ENCODE data around the gene LAMP5.

LAMP5 gene

GRCh38 chr20:9550871-9551270, 36.5 kb downstream of the LAMP5 start:
- H3K4me3 ChIP-seq (ENCODE audit: low read depth, low read length) = no peak overlapping the region
- no peak for TF ChIP-seq CTCF (conservative IDR thresholded peaks at IDR 0.05; ENCODE audit: low read depth, low read length)
- DNase-seq (ENCODE audit: low read depth) = no peak

- DNase-seq (ENCODE audit: low read depth) = no peak
- no peak for TF ChIP-seq CTCF (conservative IDR thresholded peaks at IDR 0.05; ENCODE audit: low read depth, low read length)
- H3K4me3 ChIP-seq (ENCODE audit: low read depth, low read length) = no peak overlapping the region
These were observed 37.6 kb downstream of the LAMP5 start for GRCh38 chr20:9551808-9552550.

GRCh38 chr20:9555781-9556180, 41.4 kb downstream of the LAMP5 start:
- DNase-seq (ENCODE audit: low read depth) = no peak
- TF ChIP-seq CTCF (conservative IDR thresholded peaks at IDR 0.05; ENCODE audit: low read depth, low read length) = no peak
- no peak overlapping the region for H3K4me3 ChIP-seq (ENCODE audit: low read depth, low read length)

- no peak overlapping the region for H3K4me3 ChIP-seq (ENCODE audit: low read depth, low read length)
- TF ChIP-seq CTCF (conservative IDR thresholded peaks at IDR 0.05; ENCODE audit: low read depth, low read length) = no peak
These were observed 43.0 kb downstream of the LAMP5 start for GRCh38 chr20:9557411-9557810.

GRCh38 chr20:9565910-9566550, 51.6 kb downstream of the LAMP5 start:
- no peak for TF ChIP-seq CTCF (conservative IDR thresholded peaks at IDR 0.05; ENCODE audit: low read depth, low read length)
- H3K4me3 ChIP-seq (ENCODE audit: low read depth, low read length) = no peak overlapping the region
- DNase-seq (ENCODE audit: low read depth) = no peak

More at GRCh38 chr20:9557411-9557810, 43.0 kb downstream of the LAMP5 start:
- DNase-seq (ENCODE audit: low read depth) = no peak

- no peak for DNase-seq (ENCODE audit: low read depth)
- no peak for TF ChIP-seq CTCF (conservative IDR thresholded peaks at IDR 0.05; ENCODE audit: low read depth, low read length)
- H3K4me3 ChIP-seq (ENCODE audit: low read depth, low read length) = no peak overlapping the region
These were observed 52.6 kb downstream of the LAMP5 start for GRCh38 chr20:9566977-9567376.

GRCh38 chr20:9570612-9571011, 56.2 kb downstream of the LAMP5 start:
- DNase-seq (ENCODE audit: low read depth) = no peak
- TF ChIP-seq CTCF (conservative IDR thresholded peaks at IDR 0.05; ENCODE audit: low read depth, low read length) = no peak
- no peak overlapping the region for H3K4me3 ChIP-seq (ENCODE audit: low read depth, low read length)
